Type B pancreatic cell (in vitro differentiated cells): ENCODE results near the gene CHI3L2. TPM values are rescaled to one million over a fixed set of nuclear protein-coding genes. Genes with fewer than 3 reads are reported as not detected.

Experiments
- DNase-seq: peaks from one replicate; pipeline ENCODE4 v3.0.0; 2021; ENCODE audit warnings: mixed read lengths; ENCODE audit not compliant: unreplicated experiment; ENCODE audit errors: extremely low spot score
- H3K27ac Mint-ChIP-seq: 2 replicates; pipeline ENCODE4 v1.8.0; 2021; ENCODE audit warnings: mild to moderate bottlenecking, mixed read lengths
- H3K27me3 Mint-ChIP-seq: 2 replicates; pipeline ENCODE4 v1.8.0; 2021; ENCODE audit warnings: mixed read lengths
- H3K36me3 Mint-ChIP-seq: 2 replicates; pipeline ENCODE4 v1.8.0; 2021; ENCODE audit warnings: mixed read lengths
- H3K4me1 Mint-ChIP-seq: one replicate; pipeline ENCODE4 v1.8.0; 2021; ENCODE audit warnings: mixed read lengths; ENCODE audit not compliant: unreplicated experiment
- H3K4me3 Mint-ChIP-seq: 2 replicates; pipeline ENCODE4 v1.8.0; 2021; ENCODE audit warnings: mild to moderate bottlenecking, mixed read lengths
- H3K9me3 Mint-ChIP-seq: 2 replicates; pipeline ENCODE4 v1.8.0; 2021; ENCODE audit warnings: mixed read lengths
- total RNA-seq: library from RNA; stranded (reverse); gene quantifications from 2 replicates; pipeline ENCODE4 v1.2.1, GENCODE V29; 2021; ENCODE audit warnings: low replicate concordance
- TF ChIP-seq, protein P1 (sequence below): fragments of 200-600 bp; sonication (generic); conservative IDR thresholded peaks from 2 replicates; pipeline ENCODE4 v1.5.0; 2021; ENCODE audit warnings: antibody characterized with exemption, mild to moderate bottlenecking

CHI3L2 gene
- total RNA-seq, 1 donor from 2014 or later, result 0.72 TPM

DNA sequence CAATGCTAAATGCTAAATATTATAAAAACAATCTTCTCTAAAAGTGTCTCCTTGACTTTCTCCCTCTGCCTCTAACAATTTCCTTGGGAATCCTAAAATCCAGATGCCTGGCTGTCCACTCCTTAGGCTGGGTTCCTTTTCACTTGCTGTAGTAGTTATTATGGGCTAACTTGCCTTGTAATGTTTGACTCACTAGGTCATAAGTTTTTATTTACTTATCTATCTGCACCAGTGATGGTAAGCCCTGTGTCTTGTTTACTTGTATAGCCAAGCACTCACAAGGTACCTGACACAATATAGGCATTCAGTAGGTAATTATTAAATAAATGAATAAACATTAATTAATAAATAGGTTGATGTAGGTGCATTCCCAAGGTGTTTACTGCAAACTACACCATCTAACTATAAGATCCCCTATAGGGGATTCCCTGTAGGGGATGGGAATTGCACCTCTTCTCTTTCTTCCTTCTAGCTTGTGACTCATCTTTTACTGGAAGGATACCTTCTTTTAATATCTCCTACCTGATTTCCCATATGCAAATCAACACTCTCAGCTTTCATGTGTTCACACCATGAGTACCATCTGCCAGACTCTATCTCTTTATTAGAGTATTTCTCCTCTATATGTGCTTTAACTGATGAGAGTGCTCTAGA, 48.4 kb downstream of the CHI3L2 start:
- no peak overlapping the region for H3K27ac Mint-ChIP-seq
- TF ChIP-seq, protein P1, sequence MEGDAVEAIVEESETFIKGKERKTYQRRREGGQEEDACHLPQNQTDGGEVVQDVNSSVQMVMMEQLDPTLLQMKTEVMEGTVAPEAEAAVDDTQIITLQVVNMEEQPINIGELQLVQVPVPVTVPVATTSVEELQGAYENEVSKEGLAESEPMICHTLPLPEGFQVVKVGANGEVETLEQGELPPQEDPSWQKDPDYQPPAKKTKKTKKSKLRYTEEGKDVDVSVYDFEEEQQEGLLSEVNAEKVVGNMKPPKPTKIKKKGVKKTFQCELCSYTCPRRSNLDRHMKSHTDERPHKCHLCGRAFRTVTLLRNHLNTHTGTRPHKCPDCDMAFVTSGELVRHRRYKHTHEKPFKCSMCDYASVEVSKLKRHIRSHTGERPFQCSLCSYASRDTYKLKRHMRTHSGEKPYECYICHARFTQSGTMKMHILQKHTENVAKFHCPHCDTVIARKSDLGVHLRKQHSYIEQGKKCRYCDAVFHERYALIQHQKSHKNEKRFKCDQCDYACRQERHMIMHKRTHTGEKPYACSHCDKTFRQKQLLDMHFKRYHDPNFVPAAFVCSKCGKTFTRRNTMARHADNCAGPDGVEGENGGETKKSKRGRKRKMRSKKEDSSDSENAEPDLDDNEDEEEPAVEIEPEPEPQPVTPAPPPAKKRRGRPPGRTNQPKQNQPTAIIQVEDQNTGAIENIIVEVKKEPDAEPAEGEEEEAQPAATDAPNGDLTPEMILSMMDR, result no peak

DNA sequence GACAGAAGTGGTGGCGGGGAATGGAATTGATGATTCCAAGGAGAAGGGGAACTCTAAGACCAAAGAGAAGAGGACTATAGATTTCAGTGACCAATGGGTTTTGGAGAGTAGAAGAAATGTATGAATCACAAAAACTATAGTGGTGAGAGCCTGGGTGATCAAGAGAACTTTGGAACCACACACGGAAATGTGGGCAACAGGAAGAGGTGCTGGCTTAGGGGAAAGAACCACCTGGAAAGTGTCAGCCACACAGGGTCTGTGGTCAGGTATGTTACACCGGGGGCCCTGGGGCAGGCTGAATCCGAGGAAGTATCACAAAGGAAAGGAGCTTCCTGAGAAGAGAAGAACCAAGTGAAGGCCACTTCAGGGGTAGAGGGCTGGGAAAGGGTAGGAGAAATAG, 51.6 kb downstream of the CHI3L2 start:
- DNase-seq, result no peak
- no peaks in the 10 kb centered on the region for H3K27me3 Mint-ChIP-seq
- no peaks in the 10 kb centered on the region for H3K9me3 Mint-ChIP-seq
- H3K36me3 Mint-ChIP-seq, result no peaks in the 10 kb centered on the region
- H3K4me1 Mint-ChIP-seq, result no peaks in the 10 kb centered on the region
- no peak overlapping the region for H3K4me3 Mint-ChIP-seq
- H3K27ac Mint-ChIP-seq, result no peak overlapping the region
- TF ChIP-seq, protein P1, result no peak

More for the DNA sequence above, 48.4 kb downstream of the CHI3L2 start:
- no peak for DNase-seq
- no peak overlapping the region for H3K4me3 Mint-ChIP-seq
- H3K36me3 Mint-ChIP-seq, result no peaks in the 10 kb centered on the region
- no peaks in the 10 kb centered on the region for H3K9me3 Mint-ChIP-seq
- no peaks in the 10 kb centered on the region for H3K4me1 Mint-ChIP-seq
- no peaks in the 10 kb centered on the region for H3K27me3 Mint-ChIP-seq

DNA sequence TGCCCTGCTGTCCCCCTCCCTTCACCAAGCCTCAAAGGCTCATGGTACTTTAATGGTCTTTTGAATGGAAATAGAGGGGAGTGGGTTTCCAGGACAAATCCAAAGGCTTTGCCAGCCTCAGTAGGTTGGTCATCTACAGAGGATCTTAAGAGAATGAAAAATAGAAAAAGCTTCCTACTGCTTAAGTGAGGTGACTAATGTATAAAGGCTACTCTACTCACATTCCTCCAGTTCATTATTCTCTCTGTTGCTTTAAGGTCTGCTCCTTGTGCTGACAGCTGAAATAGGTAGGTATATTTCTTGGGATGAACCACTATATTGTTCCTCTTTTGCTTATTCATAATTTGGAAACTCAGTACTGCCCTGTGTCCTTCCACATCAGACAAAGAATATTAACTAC, 52.8 kb downstream of the CHI3L2 start:
- Mint-ChIP-seq H3K27me3 (no peaks in the 10 kb centered on the region), H3K27ac (no peak overlapping the region), H3K36me3 (no peaks in the 10 kb centered on the region), H3K9me3 (no peaks in the 10 kb centered on the region), H3K4me1 (no peaks in the 10 kb centered on the region), H3K4me3 (no peak overlapping the region)
- TF ChIP-seq, protein P1, result no peak
- no peak for DNase-seq

DNA sequence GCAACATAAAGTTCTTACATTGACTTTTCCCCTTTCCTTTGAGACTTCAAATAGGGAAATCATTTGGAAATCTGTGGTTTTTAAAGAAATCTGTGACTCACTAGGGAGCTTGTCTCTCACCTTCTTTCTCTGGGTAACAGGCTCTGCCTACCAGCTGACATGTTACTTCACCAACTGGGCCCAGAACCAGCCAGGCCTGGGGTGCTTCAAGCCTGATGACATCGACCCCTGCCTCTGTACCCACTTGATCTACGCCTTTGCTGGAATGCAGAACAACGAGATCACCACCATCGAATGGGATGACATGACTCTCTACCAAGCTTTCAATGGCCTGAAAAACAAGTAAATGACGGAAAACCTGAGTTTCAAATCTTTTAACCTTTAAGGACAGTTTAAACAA, 53.9 kb downstream of the CHI3L2 start:
- H3K4me1 Mint-ChIP-seq, result no peaks in the 10 kb centered on the region
- H3K9me3 Mint-ChIP-seq, result no peaks in the 10 kb centered on the region
- H3K27me3 Mint-ChIP-seq, result no peaks in the 10 kb centered on the region
- H3K36me3 Mint-ChIP-seq, result no peaks in the 10 kb centered on the region
- H3K4me3 Mint-ChIP-seq, result no peak overlapping the region
- no peak for DNase-seq
- peak overlapping the region; percentile 62 for H3K27ac Mint-ChIP-seq
- TF ChIP-seq, protein P1, result no peak

DNA sequence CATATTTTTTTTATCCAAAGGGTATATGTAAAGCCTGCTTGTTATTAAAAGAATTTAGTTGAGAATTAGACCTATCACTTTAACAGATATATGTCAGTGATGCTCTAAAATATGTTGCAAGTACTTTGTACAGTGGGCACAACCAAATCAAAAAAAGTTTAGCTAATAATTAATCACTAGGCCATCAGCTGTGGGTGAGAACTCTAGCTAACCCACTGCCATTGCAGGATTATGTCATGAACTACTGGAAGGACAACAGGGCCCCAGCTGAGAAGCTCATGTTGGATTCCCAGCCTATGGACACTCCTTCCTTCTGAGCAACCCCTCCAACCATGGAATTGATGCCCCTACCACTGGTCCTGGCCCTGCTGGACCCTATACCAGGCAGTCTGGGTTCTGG, 56.3 kb downstream of the CHI3L2 start:
- Mint-ChIP-seq H3K27me3 (no peaks in the 10 kb centered on the region), H3K4me3 (no peak overlapping the region), H3K36me3 (no peaks in the 10 kb centered on the region), H3K9me3 (no peaks in the 10 kb centered on the region), H3K27ac (no peak overlapping the region), H3K4me1 (no peaks in the 10 kb centered on the region)
- TF ChIP-seq, protein P1, result no peak
- no peak for DNase-seq
